ENCODE data around the gene ADAM23.
"Not testable (repeated sequence)": the region's sequence is repeated elsewhere in the genome, so short reads cannot be mapped to it uniquely, and the experiment has no call there.

Gene ADAM23

GRCh38 chr2:206442833-206443734, at the start of gene ADAM23:
TSS of gene ADAM23 (plus strand) at chr2:206443532. CDS start at chr2:206443867, 335 bp downstream.
- peak; percentile 15 for TF ChIP-seq CTCF (IDR thresholded peaks at IDR 0.05; ENCODE audit: low read depth, low read length, missing control alignments)
- peak within 1 kb of the TSS; percentile 49 for H3K4me3 ChIP-seq (ENCODE audit: low read depth, low read length)
- in situ Hi-C loops (cut with HindIII; ENCODE audit: low sequenced_read_pairs), result no loop called here
- no peak for DNase-seq (ENCODE audit: low read depth)

GRCh38 chr2:206396211-206396610, 47.1 kb upstream of the ADAM23 start:
- in situ Hi-C loops (cut with HindIII; ENCODE audit: low sequenced_read_pairs), result no loop called here
- H3K4me3 ChIP-seq (ENCODE audit: low read depth, low read length), result no peak overlapping the region
- no peak for TF ChIP-seq CTCF (IDR thresholded peaks at IDR 0.05; ENCODE audit: low read depth, low read length, missing control alignments)
- no peak for DNase-seq (ENCODE audit: low read depth)

- DNase-seq (ENCODE audit: low read depth); H3K4me3 ChIP-seq (ENCODE audit: low read depth, low read length); in situ Hi-C loops (cut with HindIII; ENCODE audit: low sequenced_read_pairs): not testable (repeated sequence)
Measured at GRCh38 chr2:206402956-206403569, 40.3 kb upstream of the ADAM23 start.

- in situ Hi-C loops (cut with HindIII; ENCODE audit: low sequenced_read_pairs), result no loop called here
- no peak for TF ChIP-seq CTCF (IDR thresholded peaks at IDR 0.05; ENCODE audit: low read depth, low read length, missing control alignments)
- H3K4me3 ChIP-seq (ENCODE audit: low read depth, low read length), result no peak overlapping the region
- no peak for DNase-seq (ENCODE audit: low read depth)
Measured at GRCh38 chr2:206408323-206409320, 34.7 kb upstream of the ADAM23 start.

- H3K4me3 ChIP-seq (ENCODE audit: low read depth, low read length), result no peak overlapping the region
- DNase-seq (ENCODE audit: low read depth), result no peak
- in situ Hi-C loops (cut with HindIII; ENCODE audit: low sequenced_read_pairs), result no loop called here
- no peak for TF ChIP-seq CTCF (IDR thresholded peaks at IDR 0.05; ENCODE audit: low read depth, low read length, missing control alignments)
Measured at GRCh38 chr2:206410714-206411113, 32.6 kb upstream of the ADAM23 start.

- TF ChIP-seq CTCF (IDR thresholded peaks at IDR 0.05; ENCODE audit: low read depth, low read length, missing control alignments), result no peak
- no peak overlapping the region for H3K4me3 ChIP-seq (ENCODE audit: low read depth, low read length)
- DNase-seq (ENCODE audit: low read depth), result no peak
- in situ Hi-C loops (cut with HindIII; ENCODE audit: low sequenced_read_pairs), result no loop called here
Measured at GRCh38 chr2:206415618-206416243, 27.6 kb upstream of the ADAM23 start.

Data from astrocyte of the cerebellum (primary cell).